ENCODE data around the gene GNL3L. TPM values are rescaled to one million over a fixed set of nuclear protein-coding genes. Genes with fewer than 3 reads are reported as not detected.

Gene GNL3L
- total and polyA plus RNA-seq, 2 experiments from 2014 or later: 16.9 to 79.9 TPM

DNA sequence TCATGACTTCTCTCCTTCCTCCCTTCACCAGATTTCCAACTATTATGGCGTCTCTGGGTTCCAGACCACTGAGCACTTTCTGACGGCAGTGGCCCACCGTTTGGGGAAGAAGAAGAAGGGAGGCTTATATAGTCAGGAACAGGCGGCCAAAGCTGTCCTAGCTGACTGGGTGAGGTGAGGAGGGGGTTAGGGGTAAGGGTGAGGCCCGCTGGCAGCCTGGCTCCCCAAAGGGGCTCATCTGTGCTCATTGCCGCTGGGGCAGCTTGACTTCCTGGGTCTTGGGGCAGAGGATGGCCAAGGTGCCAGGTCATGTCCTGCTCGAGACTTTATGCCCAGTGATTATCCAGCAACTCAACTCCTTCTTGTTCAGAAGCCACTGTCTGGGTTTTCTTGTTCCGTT is 21.8 kb downstream of the GNL3L start:
- Mint-ChIP-seq H3K27me3 (ENCODE audit: insufficient read depth, low read depth, poor library complexity) (peaks cover 4% of the 10 kb centered on the region), H3K9me3 (no peaks in the 10 kb centered on the region; the same call in 2 of the 3 replicates), H3K4me1 (no peaks in the 10 kb centered on the region), H3K36me3 (ENCODE audit: low read depth) (peaks cover 79% of the 10 kb centered on the region), H3K4me3 (no peak overlapping the region), H3K27ac (no peak overlapping the region)
- no peak for TF ChIP-seq STAT1 (IDR thresholded peaks at IDR 0.05; ENCODE audit: unreplicated experiment)
- TF ChIP-seq CREB1 (CRISPR knock-in tag; IDR thresholded peaks at IDR 0.05; ENCODE audit: low read depth): no peak
- TF ChIP-seq, protein P1, sequence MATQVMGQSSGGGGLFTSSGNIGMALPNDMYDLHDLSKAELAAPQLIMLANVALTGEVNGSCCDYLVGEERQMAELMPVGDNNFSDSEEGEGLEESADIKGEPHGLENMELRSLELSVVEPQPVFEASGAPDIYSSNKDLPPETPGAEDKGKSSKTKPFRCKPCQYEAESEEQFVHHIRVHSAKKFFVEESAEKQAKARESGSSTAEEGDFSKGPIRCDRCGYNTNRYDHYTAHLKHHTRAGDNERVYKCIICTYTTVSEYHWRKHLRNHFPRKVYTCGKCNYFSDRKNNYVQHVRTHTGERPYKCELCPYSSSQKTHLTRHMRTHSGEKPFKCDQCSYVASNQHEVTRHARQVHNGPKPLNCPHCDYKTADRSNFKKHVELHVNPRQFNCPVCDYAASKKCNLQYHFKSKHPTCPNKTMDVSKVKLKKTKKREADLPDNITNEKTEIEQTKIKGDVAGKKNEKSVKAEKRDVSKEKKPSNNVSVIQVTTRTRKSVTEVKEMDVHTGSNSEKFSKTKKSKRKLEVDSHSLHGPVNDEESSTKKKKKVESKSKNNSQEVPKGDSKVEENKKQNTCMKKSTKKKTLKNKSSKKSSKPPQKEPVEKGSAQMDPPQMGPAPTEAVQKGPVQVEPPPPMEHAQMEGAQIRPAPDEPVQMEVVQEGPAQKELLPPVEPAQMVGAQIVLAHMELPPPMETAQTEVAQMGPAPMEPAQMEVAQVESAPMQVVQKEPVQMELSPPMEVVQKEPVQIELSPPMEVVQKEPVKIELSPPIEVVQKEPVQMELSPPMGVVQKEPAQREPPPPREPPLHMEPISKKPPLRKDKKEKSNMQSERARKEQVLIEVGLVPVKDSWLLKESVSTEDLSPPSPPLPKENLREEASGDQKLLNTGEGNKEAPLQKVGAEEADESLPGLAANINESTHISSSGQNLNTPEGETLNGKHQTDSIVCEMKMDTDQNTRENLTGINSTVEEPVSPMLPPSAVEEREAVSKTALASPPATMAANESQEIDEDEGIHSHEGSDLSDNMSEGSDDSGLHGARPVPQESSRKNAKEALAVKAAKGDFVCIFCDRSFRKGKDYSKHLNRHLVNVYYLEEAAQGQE (IDR thresholded peaks at IDR 0.05; ENCODE audit: unreplicated experiment): no peak
- no peak for TF ChIP-seq ZNF114 (CRISPR knock-in tag; IDR thresholded peaks at IDR 0.05)
- TF ChIP-seq JUNB (IDR thresholded peaks at IDR 0.05; ENCODE audit: unreplicated experiment): no peak
- TF ChIP-seq, protein P2, sequence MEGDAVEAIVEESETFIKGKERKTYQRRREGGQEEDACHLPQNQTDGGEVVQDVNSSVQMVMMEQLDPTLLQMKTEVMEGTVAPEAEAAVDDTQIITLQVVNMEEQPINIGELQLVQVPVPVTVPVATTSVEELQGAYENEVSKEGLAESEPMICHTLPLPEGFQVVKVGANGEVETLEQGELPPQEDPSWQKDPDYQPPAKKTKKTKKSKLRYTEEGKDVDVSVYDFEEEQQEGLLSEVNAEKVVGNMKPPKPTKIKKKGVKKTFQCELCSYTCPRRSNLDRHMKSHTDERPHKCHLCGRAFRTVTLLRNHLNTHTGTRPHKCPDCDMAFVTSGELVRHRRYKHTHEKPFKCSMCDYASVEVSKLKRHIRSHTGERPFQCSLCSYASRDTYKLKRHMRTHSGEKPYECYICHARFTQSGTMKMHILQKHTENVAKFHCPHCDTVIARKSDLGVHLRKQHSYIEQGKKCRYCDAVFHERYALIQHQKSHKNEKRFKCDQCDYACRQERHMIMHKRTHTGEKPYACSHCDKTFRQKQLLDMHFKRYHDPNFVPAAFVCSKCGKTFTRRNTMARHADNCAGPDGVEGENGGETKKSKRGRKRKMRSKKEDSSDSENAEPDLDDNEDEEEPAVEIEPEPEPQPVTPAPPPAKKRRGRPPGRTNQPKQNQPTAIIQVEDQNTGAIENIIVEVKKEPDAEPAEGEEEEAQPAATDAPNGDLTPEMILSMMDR (conservative IDR thresholded peaks at IDR 0.05; ENCODE audit: low read depth in 2 of 2): no peak
- TF ChIP-seq ZNF331 (CRISPR knock-in tag; IDR thresholded peaks at IDR 0.05; ENCODE audit: low read depth): no peak
- no peak for TF ChIP-seq POLR2AphosphoS5 (IDR thresholded peaks at IDR 0.05; ENCODE audit: low read depth)
- TF ChIP-seq, protein P3, sequence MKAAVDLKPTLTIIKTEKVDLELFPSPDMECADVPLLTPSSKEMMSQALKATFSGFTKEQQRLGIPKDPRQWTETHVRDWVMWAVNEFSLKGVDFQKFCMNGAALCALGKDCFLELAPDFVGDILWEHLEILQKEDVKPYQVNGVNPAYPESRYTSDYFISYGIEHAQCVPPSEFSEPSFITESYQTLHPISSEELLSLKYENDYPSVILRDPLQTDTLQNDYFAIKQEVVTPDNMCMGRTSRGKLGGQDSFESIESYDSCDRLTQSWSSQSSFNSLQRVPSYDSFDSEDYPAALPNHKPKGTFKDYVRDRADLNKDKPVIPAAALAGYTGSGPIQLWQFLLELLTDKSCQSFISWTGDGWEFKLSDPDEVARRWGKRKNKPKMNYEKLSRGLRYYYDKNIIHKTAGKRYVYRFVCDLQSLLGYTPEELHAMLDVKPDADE (IDR thresholded peaks at IDR 0.05): no peak
- no peak for TF ChIP-seq NANOG (IDR thresholded peaks at IDR 0.05; ENCODE audit: borderline replicate concordance)
- TF ChIP-seq EZH2phosphoT487 (IDR thresholded peaks at IDR 0.05; ENCODE audit: unreplicated experiment): no peak
- TF ChIP-seq EZH2 (IDR thresholded peaks at IDR 0.05; ENCODE audit: low read depth, unreplicated experiment): no peak
- TF ChIP-seq, protein P4, sequence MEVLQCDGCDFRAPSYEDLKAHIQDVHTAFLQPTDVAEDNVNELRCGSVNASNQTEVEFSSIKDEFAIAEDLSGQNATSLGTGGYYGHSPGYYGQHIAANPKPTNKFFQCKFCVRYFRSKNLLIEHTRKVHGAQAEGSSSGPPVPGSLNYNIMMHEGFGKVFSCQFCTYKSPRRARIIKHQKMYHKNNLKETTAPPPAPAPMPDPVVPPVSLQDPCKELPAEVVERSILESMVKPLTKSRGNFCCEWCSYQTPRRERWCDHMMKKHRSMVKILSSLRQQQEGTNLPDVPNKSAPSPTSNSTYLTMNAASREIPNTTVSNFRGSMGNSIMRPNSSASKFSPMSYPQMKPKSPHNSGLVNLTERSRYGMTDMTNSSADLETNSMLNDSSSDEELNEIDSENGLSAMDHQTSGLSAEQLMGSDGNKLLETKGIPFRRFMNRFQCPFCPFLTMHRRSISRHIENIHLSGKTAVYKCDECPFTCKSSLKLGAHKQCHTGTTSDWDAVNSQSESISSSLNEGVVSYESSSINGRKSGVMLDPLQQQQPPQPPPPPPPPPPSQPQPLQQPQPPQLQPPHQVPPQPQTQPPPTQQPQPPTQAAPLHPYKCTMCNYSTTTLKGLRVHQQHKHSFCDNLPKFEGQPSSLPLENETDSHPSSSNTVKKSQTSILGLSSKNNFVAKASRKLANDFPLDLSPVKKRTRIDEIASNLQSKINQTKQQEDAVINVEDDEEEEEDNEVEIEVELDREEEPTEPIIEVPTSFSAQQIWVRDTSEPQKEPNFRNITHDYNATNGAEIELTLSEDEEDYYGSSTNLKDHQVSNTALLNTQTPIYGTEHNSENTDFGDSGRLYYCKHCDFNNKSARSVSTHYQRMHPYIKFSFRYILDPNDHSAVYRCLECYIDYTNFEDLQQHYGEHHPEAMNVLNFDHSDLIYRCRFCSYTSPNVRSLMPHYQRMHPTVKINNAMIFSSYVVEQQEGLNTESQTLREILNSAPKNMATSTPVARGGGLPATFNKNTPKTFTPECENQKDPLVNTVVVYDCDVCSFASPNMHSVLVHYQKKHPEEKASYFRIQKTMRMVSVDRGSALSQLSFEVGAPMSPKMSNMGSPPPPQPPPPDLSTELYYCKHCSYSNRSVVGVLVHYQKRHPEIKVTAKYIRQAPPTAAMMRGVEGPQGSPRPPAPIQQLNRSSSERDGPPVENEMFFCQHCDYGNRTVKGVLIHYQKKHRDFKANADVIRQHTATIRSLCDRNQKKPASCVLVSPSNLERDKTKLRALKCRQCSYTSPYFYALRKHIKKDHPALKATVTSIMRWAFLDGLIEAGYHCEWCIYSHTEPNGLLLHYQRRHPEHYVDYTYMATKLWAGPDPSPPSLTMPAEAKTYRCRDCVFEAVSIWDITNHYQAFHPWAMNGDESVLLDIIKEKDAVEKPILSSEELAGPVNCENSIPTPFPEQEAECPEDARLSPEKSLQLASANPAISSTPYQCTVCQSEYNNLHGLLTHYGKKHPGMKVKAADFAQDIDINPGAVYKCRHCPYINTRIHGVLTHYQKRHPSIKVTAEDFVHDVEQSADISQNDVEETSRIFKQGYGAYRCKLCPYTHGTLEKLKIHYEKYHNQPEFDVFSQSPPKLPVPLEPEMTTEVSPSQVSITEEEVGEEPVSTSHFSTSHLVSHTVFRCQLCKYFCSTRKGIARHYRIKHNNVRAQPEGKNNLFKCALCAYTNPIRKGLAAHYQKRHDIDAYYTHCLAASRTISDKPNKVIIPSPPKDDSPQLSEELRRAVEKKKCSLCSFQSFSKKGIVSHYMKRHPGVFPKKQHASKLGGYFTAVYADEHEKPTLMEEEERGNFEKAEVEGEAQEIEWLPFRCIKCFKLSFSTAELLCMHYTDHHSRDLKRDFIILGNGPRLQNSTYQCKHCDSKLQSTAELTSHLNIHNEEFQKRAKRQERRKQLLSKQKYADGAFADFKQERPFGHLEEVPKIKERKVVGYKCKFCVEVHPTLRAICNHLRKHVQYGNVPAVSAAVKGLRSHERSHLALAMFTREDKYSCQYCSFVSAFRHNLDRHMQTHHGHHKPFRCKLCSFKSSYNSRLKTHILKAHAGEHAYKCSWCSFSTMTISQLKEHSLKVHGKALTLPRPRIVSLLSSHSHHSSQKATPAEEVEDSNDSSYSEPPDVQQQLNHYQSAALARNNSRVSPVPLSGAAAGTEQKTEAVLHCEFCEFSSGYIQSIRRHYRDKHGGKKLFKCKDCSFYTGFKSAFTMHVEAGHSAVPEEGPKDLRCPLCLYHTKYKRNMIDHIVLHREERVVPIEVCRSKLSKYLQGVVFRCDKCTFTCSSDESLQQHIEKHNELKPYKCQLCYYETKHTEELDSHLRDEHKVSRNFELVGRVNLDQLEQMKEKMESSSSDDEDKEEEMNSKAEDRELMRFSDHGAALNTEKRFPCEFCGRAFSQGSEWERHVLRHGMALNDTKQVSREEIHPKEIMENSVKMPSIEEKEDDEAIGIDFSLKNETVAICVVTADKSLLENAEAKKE (CRISPR knock-in tag; IDR thresholded peaks at IDR 0.05): no peak
- Histone ChIP-seq H3K4me2 (no peak overlapping the region), H3K4me1 (ENCODE audit: insufficient read depth) (no peaks in the 10 kb centered on the region), H3K79me2 (replicated peaks; ENCODE audit: insufficient read depth) (no peaks in the 10 kb centered on the region), H3K4me3 (no peak overlapping the region), H3K36me3 (ENCODE audit: insufficient read depth) (no peaks in the 10 kb centered on the region; the same call in 1 of the 2 replicates), H3K9me2 (ENCODE audit: insufficient read depth) (no peaks in the 10 kb centered on the region), H3K27me3 (ENCODE audit: insufficient read depth) (no peaks in the 10 kb centered on the region), H2AFZ (no peak overlapping the region), H4K20me1 (replicated peaks; ENCODE audit: insufficient read depth) (no peaks in the 10 kb centered on the region), H3K27ac (ENCODE audit: low read depth) (no peak overlapping the region), H3F3A (replicated peaks; ENCODE audit: low read depth) (no peaks in the 10 kb centered on the region)
- no peak for DNase-seq (ENCODE audit: low spot score)
- ATAC-seq: no peak
